Natural killer cell (primary cell): Measurements from ENCODE around the gene TADA3. TPM values are rescaled to one million over a fixed set of nuclear protein-coding genes. Genes with fewer than 3 reads are reported as not detected.

Experiments used
- ATAC-seq, 3 donors: fragments of 150-1000 bp in 2 of 3; fragments of 200-7000 bp in 1 of 3; cut with Tn5 transposase; 1 replicate in 1 of 3; 2 replicates in 2 of 3; pipeline ENCODE4 v1.10.0; 2021; ENCODE audit warnings: mild to moderate bottlenecking in 2 of 3, moderate library complexity in 2 of 3
- DNase-seq, 2 donors: peaks; one replicate each; pipeline versions ENCODE4 v3.0.0 to v3.0.0-alpha.2; 2013 to 2021; ENCODE audit warnings: mixed read lengths in 1 of 2
- H3K27ac ChIP-seq: one replicate; pipeline ENCODE4 v1.5.1; 2013; ENCODE audit warnings: mild to moderate bottlenecking, low read length
- H3K27me3 ChIP-seq: one replicate; pipeline ENCODE4 v1.6.1; 2013; ENCODE audit warnings: low read length; ENCODE audit not compliant: control insufficient read depth, insufficient read depth
- H3K36me3 ChIP-seq: one replicate; pipeline ENCODE4 v1.6.1; 2013; ENCODE audit warnings: low read length; ENCODE audit not compliant: control insufficient read depth, insufficient read depth
- H3K4me1 ChIP-seq: one replicate; pipeline ENCODE4 v1.6.1; 2013; ENCODE audit warnings: low read length; ENCODE audit not compliant: control insufficient read depth, insufficient read depth
- H3K4me3 ChIP-seq: one replicate; pipeline ENCODE4 v1.5.1; 2013; ENCODE audit warnings: low read length
- H3K9me3 ChIP-seq: one replicate; pipeline ENCODE4 v1.6.1; 2013; ENCODE audit warnings: low read length; ENCODE audit not compliant: control insufficient read depth, insufficient read depth
- H3K27ac Mint-ChIP-seq, 2 donors: one replicate each; pipeline ENCODE4 v1.8.0; 2022; ENCODE audit warnings: mild to moderate bottlenecking in 2 of 2, mixed read lengths in 2 of 2, moderate library complexity in 1 of 2
- H3K27me3 Mint-ChIP-seq, 2 donors: one replicate each; pipeline ENCODE4 v1.8.0; 2022; ENCODE audit warnings: low read depth in 2 of 2, mixed read lengths in 2 of 2
- H3K36me3 Mint-ChIP-seq: one replicate; pipeline ENCODE4 v1.8.0; 2022; ENCODE audit warnings: mixed read lengths
- H3K4me1 Mint-ChIP-seq, 2 donors: one replicate each; pipeline ENCODE4 v1.8.0; 2022; ENCODE audit warnings: mixed read lengths in 2 of 2
- H3K4me3 Mint-ChIP-seq: one replicate; pipeline ENCODE4 v1.8.0; 2022; ENCODE audit warnings: mild to moderate bottlenecking, moderate library complexity, mixed read lengths
- H3K9me3 Mint-ChIP-seq, 2 donors: one replicate each; pipeline ENCODE4 v1.8.0; 2022; ENCODE audit warnings: mixed read lengths in 2 of 2
- WGBS: methylation state at CpG from one replicate; pipeline ENCODE4 v1.1.7; 2013; ENCODE audit warnings: missing lambda C conversion rate; ENCODE audit not compliant: insufficient coverage; 5-methylcytosine and 5-hydroxymethylcytosine counted together
- intact Hi-C: fragments of 100-400 bp; cut with micrococcal nuclease; formaldehyde crosslinking; loops from one replicate; pipeline ENCODE4 v1.14.2; 2022
- total RNA-seq, 4 donors: library from RNA; stranded (reverse); fragments of 120-200 nt in 1 of 4; gene quantifications; one replicate each; pipeline versions ENCODE4 v1.2.3 to v1.2.4, GENCODE V29; 2013 to 2022
- TF ChIP-seq, protein P1 (sequence below): fragments of 200-600 bp; IDR thresholded peaks from one replicate; pipeline ENCODE4 v1.8.0; 2022; ENCODE audit warnings: antibody characterized with exemption

TADA3 gene
- total RNA-seq, 3 donors from 2014 or later (not counting 1 experiment from before 2014, with no cell fraction given) = 59.2 to 73.7 (median 69.2) TPM

DNA sequence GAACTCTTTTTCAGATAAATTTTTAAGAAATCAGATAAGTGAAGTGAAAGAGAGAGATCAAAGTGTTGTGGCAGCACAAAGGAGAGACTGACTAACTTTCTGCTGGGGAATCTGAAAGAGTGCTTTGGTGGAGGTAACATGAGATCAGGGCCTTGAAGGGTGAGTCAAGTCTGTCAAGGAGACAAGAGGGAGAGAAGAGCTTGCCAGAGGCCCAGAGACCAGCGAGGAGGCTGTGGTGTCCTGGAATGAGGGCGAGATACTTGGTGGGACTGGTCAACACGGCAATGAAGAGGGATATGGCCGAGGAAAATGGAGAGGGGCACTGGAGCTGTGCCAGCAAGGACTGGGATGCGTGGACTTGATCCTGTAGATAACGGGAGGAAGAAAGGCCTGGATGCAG lies 4.6 kb downstream of the TADA3 start:
- H3K27me3 Mint-ChIP-seq = no peaks in the 10 kb centered on the region
- Histone ChIP-seq H3K4me3 (no peak overlapping the region), H3K4me1 (peaks cover 11% of the 10 kb centered on the region), H3K9me3 (no peaks in the 10 kb centered on the region), H3K36me3 (peaks cover 58% of the 10 kb centered on the region), H3K27me3 (no peaks in the 10 kb centered on the region), H3K27ac (no peak overlapping the region)
- H3K36me3 Mint-ChIP-seq = peaks cover 21% of the 10 kb centered on the region
- H3K27ac Mint-ChIP-seq = peak overlapping the region in 1 of 2 donors; percentile 22
- peaks cover 36 to 50% of the 10 kb centered on the region in 2 donors for H3K4me1 Mint-ChIP-seq
- H3K9me3 Mint-ChIP-seq = no peaks in the 10 kb centered on the region
- WGBS = 90% methylated on average over 6 of the region's 6 CpGs
- no peak for DNase-seq
- TF ChIP-seq, protein P1, sequence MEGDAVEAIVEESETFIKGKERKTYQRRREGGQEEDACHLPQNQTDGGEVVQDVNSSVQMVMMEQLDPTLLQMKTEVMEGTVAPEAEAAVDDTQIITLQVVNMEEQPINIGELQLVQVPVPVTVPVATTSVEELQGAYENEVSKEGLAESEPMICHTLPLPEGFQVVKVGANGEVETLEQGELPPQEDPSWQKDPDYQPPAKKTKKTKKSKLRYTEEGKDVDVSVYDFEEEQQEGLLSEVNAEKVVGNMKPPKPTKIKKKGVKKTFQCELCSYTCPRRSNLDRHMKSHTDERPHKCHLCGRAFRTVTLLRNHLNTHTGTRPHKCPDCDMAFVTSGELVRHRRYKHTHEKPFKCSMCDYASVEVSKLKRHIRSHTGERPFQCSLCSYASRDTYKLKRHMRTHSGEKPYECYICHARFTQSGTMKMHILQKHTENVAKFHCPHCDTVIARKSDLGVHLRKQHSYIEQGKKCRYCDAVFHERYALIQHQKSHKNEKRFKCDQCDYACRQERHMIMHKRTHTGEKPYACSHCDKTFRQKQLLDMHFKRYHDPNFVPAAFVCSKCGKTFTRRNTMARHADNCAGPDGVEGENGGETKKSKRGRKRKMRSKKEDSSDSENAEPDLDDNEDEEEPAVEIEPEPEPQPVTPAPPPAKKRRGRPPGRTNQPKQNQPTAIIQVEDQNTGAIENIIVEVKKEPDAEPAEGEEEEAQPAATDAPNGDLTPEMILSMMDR = no peak
- ATAC-seq = no peak
- H3K4me3 Mint-ChIP-seq = no peak overlapping the region
- intact Hi-C loops = no loop called here

DNA sequence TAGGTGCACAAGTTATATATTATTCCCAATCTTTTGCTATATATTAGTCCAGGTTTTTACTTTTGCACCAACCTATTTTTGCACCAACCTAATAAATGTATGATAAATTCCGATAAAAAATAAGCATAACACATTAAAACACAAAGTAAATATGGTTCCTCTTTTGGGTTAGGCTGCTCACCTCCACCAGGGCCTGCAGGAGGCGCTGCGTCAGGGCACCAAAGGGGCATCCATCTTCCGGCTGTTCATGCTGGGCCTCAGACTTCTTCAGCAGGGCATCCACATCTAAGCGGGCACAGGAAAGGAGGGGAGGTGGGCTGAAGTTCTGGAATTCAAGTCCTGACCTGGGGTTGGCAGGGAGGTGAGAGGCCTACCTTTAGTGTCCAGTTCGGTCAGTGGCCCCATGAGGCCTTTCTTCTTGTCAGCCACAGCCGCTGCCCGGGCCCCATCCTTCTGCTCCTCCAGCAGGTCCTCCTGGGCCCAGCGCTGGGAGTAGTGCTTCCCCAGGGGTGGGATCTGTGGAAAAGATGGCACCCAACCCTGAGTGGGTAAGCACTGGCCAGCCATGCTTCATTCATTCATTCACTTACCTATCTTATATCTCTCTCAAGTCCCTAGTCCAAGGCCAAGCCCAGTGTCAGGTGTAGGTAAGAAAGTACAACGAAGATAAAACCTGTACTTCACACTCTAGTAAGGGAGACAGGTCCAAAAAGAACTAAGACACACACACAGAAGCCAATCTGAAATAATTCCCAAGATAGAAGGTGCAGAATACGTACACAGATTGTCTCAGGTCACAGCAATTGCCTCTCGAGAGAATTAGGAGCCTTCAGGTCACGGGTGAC lies 5.2 kb downstream of the TADA3 start:
- no peak overlapping the region for H3K4me3 ChIP-seq
- no peaks in the 10 kb centered on the region for H3K9me3 Mint-ChIP-seq
- no peaks in the 10 kb centered on the region for H3K27me3 Mint-ChIP-seq
- H3K27ac Mint-ChIP-seq = peak overlapping the region in 1 of 2 donors; percentile 22
- no peak overlapping the region for H3K4me3 Mint-ChIP-seq
- TF ChIP-seq, protein P1 = no peak
- ATAC-seq (no peak), DNase-seq (peak in 1 of 2 donors; percentile 32)
- intact Hi-C loops = no loop called here
- H3K4me1 Mint-ChIP-seq = peaks cover 42 to 56% of the 10 kb centered on the region in 2 donors
- no peak overlapping the region for H3K27ac ChIP-seq
- peaks cover 15% of the 10 kb centered on the region for H3K4me1 ChIP-seq
- no peaks in the 10 kb centered on the region for H3K9me3 ChIP-seq
- WGBS = 94% methylated on average over 13 of the region's 13 CpGs
- no peaks in the 10 kb centered on the region for H3K27me3 ChIP-seq
- peaks cover 21% of the 10 kb centered on the region for H3K36me3 Mint-ChIP-seq
- H3K36me3 ChIP-seq = peaks cover 62% of the 10 kb centered on the region

DNA sequence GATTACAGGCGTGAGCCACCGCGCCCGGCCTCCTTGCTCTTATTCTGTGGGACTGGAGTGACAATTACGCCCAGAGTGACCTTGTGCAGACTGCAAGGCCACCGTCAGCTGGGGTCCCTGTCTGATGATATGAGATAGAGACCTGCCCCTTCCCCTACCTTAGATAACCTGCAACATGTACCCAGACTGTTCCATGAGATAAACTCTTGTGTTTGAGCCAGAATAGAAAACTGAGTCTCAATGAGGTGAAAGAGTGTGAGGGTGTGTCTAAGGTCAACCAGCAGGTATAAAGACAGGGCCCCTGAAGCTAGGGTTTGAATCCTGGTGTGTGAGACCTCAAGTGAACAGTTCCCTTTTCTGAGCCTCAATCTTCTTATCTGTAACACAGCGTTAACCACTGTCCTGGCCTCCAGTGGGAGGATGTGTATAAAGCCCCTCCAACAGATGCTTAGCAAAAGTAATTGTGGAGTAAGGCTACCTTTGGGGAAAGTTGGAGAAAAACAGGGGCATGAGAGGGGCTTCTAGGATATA lies 6.0 kb downstream of the TADA3 start:
- Histone ChIP-seq H3K4me3 (no peak overlapping the region), H3K4me1 (peaks cover 15% of the 10 kb centered on the region), H3K36me3 (peaks cover 65% of the 10 kb centered on the region), H3K27ac (no peak overlapping the region), H3K27me3 (no peaks in the 10 kb centered on the region), H3K9me3 (no peaks in the 10 kb centered on the region)
- intact Hi-C loops = no loop called here
- H3K4me1 Mint-ChIP-seq = peaks cover 40 to 54% of the 10 kb centered on the region in 2 donors
- DNase-seq (no peak), ATAC-seq (no peak)
- H3K27me3 Mint-ChIP-seq = no peaks in the 10 kb centered on the region
- no peak overlapping the region for H3K4me3 Mint-ChIP-seq
- no peak overlapping the region for H3K27ac Mint-ChIP-seq
- TF ChIP-seq, protein P1 = no peak
- H3K36me3 Mint-ChIP-seq = peaks cover 21% of the 10 kb centered on the region
- no peaks in the 10 kb centered on the region for H3K9me3 Mint-ChIP-seq
- 92% methylated on average over 7 of the region's 7 CpGs for WGBS
